Islet of Langerhans (tissue), 1 donor: ENCODE results near the gene IRF7.
"Not testable (repeated sequence)": the region's sequence is repeated elsewhere in the genome, so short reads cannot be mapped to it uniquely, and the experiment has no call there.

Experiments
- FAIRE-seq: peaks from one replicate; lab custom pipeline; 2011; peaks lifted over from hg19 to GRCh38; lab: Jason Lieb, UNC

Gene IRF7

DNA sequence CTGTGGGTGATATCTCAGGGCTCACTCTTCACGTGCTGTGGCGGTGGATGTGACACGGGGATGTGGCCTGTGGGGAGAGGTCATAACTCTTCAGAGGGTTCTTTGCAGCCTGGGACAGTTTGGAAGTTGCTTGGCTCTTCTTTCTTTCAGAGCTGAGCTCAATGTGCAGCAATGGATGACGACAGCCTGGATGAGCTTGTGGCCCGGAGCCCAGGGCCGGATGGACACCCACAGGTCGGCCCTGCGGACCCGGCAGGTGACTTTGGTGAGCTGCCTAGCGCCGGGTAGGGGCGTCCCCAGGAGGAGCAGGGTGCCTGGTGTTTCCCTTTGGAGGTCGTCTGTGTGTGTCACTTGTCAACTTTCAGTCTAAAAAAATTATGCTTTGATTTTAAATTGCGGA, 34.4 kb downstream of the IRF7 start:
- no peak for FAIRE-seq

DNA sequence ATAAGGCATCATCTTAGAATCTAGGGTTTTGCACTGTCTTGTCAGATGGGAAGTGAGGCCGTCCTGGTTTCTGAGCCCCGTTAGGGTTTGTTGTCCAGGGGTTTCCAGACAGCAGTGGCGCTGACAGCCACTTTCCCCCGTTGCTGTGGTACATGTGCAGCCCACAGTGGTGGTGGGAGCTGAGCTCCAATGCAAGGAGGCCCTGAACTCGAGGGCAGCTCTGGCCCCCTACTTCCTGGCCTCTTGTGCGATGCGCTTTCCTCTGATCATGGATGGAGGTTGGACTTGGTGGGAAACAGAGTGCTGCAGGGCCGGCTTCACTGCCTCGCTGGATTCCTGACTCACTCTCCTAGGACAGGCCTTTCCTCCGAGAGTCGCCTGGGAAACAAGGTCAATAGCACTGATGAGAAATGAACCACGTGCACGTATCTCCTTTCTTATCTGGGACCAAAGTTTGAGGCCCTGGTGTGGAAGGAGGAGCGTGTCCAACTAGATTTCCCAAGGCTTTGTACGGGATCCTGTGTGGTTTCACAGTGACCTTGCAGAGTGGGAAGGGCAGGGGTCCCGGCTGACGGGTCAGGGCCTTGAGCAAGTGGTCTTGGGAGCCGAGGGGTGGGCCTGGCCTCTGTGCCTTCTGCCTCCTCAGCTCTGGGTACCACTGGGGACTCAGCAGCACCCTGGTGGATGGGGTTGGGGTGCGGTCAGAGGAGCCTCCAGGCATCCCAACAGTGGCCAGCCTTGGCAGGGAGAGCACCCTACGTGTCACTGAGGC, 35.7 kb downstream of the IRF7 start:
- FAIRE-seq, result no peak

- no peak for FAIRE-seq
Observed at GRCh38 chr11:578276-579035, 37.3 kb downstream of the IRF7 start.

GRCh38 chr11:577611-577894, 38.2 kb downstream of the IRF7 start:
- no peak for FAIRE-seq

GRCh38 chr11:576811-577610, 38.7 kb downstream of the IRF7 start:
- no peak for FAIRE-seq

DNA sequence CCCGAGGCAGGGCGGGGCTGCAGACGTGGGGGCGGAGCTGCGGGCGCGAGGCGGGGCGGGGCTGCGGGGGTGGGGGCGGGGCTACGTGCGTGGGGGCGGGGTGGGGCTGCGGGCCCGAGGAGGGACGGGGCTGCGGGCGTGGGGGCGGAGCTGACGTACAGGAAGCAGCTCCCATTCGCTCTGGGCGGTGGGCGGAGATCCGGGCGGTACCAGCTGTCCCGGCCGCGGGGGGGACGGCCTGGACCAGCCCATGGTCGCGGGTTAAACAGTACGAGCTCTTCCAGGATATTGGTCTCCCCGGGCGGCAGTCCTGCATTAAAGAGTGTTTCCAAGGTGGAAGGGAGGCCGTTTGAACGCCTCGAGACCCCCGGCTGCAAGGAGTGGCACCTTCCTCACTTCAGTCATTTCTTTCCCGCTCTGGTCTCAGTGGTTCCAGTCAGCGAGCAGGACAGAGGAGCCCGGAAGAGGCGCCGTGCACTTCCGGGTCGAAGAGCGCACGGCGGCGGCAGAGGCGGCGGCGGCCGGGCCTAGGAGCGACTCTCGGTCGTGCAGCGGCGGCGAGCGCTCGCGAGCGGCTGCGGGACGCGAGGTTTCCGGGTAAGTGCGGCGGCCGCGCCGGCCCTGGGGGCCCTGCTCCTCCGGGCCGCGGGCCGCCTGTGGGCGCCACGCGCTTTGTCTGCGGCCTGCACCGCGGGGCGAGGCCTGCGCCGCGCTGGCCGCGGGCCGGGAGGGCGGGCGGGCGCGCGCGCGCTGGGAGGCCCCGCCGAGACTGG, 39.6 kb downstream of the IRF7 start, which contains the start of gene PHRF1:
Gene PHRF1 (plus strand): TSS at position 475 of the 773 bp plus-strand sequence. CDS start 5,043 bp downstream, outside the sequence.
- FAIRE-seq, result peak; percentile 9

- no peak for FAIRE-seq
Observed at GRCh38 chr11:575313-575995, 40.3 kb downstream of the IRF7 start.

DNA sequence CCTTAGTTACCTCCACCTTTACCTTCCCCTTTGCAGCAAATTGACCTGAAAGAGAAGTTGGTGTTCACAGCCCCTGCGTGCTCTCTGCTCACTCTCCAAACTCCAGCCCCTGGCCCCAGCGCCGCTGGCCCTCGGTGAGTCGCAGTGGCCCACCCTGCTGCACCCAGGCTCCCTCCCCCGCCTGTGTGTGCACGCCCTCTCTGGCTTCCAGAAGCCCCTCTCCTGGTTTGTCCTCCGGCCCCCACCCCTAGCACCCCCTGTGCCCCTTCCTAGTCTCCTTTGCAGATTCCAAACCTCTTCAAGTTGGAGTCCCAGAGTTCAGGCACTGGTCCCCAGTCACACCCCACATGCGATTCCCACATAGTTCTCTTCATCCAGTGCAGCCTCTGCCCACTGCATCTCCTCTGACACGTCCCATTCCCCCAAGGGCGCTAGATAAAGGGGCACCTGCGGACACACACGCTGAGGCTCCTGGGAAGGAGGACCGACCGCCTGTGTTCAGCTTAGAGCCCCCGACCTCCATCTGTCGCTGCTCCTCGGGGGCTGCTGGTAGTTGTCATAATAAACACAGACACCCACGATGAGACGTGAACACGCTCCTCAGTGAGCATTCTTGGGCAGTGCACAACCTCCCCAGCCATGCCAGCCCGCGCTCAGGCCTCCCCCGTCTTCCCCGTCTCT, 41.0 kb downstream of the IRF7 start:
- FAIRE-seq, result no peak

DNA sequence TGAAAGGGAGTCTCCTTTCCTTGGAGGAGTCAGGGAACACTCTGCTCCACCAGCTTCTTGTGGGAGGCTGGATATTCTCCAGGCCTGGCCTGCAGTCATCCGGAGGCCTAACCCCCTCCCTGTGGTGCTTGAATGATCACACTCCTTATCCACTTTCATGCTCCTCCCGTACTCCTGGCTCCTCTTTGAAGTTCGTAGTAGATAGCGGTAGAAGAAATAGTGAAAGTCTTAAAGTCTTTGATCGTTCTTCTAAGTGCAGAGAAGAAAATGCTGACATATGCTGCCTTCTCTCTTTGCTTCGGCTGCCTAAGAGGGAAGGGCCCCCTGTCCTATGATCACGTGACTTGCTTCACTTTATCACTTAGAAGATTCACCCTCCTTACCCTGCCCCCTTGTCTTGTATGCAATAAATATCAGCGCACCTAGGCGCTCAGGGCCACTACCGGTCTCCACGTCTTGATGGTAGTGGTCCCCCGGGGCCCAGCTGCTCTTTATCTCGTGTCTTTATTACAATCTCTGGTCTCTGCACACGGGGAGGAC, 41.6 kb downstream of the IRF7 start:
- not testable (repeated sequence) for FAIRE-seq

GRCh38 chr11:573146-573759, 42.5 kb downstream of the IRF7 start:
- FAIRE-seq, result no peak

DNA sequence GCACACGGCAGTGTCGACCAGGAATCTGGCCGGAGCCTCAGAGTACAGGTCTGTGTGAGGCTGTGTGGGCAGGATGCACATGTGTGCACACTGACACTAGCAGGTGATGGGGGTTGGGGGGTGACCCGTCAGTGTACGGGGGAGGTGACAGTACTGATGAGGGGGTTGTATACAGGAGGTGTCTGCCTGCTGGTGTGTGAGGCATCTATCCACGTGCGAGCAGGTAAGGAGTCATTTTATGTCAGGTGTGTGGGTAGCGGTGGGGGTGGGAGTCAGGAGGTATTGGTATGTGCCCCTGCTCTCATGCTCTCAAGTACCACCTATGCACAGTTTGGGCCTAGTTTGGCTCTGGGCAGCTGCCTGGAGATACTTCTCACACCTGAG, 44.0 kb downstream of the IRF7 start:
- FAIRE-seq, result no peak

GRCh38 chr11:569158-569885, 46.4 kb downstream of the IRF7 start:
- FAIRE-seq, result no peak

DNA sequence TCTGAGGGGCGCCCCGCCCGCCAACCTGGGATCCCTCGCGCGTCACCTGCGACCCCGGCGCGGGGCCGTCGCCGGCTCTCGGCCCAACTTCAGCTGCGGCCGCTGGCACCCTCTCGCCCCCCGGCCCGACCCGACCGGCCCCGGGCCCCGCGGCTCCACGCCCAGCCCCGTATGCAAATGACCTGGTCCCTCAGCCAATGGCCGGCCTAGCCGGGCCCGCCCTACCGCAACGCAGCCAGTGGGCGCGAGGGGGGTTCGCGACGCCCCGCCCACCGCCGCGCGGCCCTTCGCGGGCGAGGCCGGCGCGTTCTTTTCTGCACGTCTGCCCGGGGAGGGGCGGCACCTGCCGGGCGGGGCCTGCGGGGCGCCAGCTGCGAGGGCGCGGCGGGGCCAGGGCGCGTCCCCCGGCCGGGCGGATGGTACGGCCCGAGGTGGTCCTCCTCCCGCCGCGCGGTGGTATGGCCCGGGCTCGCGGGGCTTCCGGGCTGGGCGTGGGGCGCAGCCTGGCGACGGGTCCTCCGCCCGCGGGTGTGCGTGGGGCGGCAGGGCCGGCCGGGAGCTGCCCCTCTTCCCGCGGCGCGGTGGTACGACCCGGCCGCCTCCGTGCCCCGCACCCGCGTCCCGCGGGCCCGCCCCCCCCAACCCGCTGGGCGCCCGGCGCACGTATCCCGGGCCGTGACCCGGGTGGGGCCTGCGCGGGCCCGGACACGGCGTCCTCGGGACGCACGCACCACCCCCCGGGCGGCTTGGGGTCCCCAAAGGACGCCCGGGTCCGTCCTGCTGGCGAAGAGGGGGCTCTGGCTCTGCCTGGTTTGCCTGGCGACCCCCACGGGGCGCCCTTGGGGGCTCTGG, 47.2 kb downstream of the IRF7 start:
- FAIRE-seq, result no peak

DNA sequence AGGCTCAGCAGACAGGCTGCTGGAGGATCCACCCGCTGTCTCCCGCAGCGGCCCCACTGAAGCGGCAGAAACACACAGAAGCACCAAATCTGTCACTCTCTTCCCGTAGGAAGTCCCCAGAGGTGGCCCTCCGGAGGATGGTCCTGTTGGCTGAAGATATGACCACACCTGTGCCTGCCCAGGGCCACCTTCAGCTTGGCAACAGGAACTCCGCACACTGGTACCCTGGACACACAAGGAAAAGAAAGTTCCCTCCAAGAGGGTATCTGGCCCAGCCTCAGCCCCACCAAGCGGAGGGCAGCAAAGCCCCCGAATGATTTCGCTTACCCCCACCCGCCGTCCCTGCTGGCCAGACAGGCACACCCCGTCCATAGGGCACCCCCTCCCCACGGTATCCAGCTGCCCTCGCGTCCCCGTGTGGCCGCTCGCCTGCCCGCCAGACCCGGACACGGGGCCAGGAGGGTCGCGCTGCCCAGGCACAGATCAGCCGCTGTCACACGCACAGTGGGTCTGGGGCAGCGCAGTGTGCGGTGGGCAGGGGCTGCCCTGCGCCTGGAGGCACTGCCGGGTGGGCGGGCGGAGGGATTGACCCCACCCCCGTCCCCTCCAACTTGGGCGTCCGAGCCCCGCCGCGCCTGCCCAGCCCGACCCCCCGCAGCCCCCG, 48.0 kb downstream of the IRF7 start:
- no peak for FAIRE-seq

- no peak for FAIRE-seq
Observed at GRCh38 chr11:567011-567628, 48.6 kb downstream of the IRF7 start.

GRCh38 chr11:565921-566509, 49.7 kb downstream of the IRF7 start:
- FAIRE-seq, result no peak
